T-cell (primary cell): Measurements from ENCODE around the gene EYA4. TPM values are rescaled to one million over a fixed set of nuclear protein-coding genes. Genes with fewer than 3 reads are reported as not detected.

Experiments used
- ATAC-seq, 4 experiments: fragments of 200-7000 bp in 3 of 4; fragments of 150-1000 bp in 1 of 4; cut with Tn5 transposase; replicated peaks in 1 of 4; 1 replicate in 3 of 4; 2 replicates in 1 of 4; pipeline ENCODE4 v1.10.0; 2021; ENCODE audit warnings: moderate library complexity in 3 of 4, mild to moderate bottlenecking in 2 of 4, moderate number of reproducible peaks in 1 of 4
- CTCF ChIA-PET, 2 donors: fragments of 300-600 bp; sonication (Branson Sonifier 250); formaldehyde crosslinking; loops; one replicate each; lab custom pipeline; 2022; ENCODE audit warnings: antibody characterized with exemption in 2 of 2; lab: Charles Lee
- POLR2A ChIA-PET, 2 donors: fragments of 300-600 bp; sonication (Branson Sonifier 250); formaldehyde crosslinking; loops; one replicate each; lab custom pipeline; 2022; ENCODE audit warnings: antibody characterized with exemption in 2 of 2; lab: Charles Lee
- DNase-seq, 35 experiments: peaks; one replicate each; pipeline versions ENCODE4 v3.0.0 to v3.0.0-alpha.2; 2013 to 2023
- H3K27ac ChIP-seq: one replicate; pipeline ENCODE4 v1.5.1; 2013; ENCODE audit warnings: low read length
- H3K27me3 ChIP-seq, 2 experiments: replicated peaks in 1 of 2; 1 replicate in 1 of 2; 2 replicates in 1 of 2; pipeline versions ENCODE4 v1.6.1 to v1.7.0; 2013; ENCODE audit warnings: low read length in 1 of 2, mixed read lengths in 1 of 2; ENCODE audit not compliant: control insufficient read depth in 2 of 2, insufficient read depth in 2 of 2; ENCODE audit errors: extremely low read depth in 1 of 2
- H3K36me3 ChIP-seq, 2 donors: 1 replicate in 1 of 2; 2 replicates in 1 of 2; pipeline versions ENCODE4 v1.6.1 to v1.7.0; 2013; ENCODE audit warnings: low read length in 1 of 2; ENCODE audit not compliant: control insufficient read depth in 2 of 2, insufficient read depth in 1 of 2; ENCODE audit errors: extremely low read depth in 1 of 2
- H3K4me1 ChIP-seq, 2 experiments: 1 replicate in 1 of 2; 2 replicates in 1 of 2; pipeline versions ENCODE4 v1.6.1 to v1.7.0; 2013; ENCODE audit warnings: low read length in 2 of 2, mixed read lengths in 1 of 2; ENCODE audit not compliant: insufficient read depth in 2 of 2, control insufficient read depth in 1 of 2; ENCODE audit errors: extremely low read depth in 1 of 2
- H3K4me3 ChIP-seq, 2 donors: 1 replicate in 1 of 2; 2 replicates in 1 of 2; pipeline versions ENCODE4 v1.5.1 to v1.7.0; 2013; ENCODE audit warnings: mild to moderate bottlenecking in 2 of 2, low read length in 1 of 2, moderate library complexity in 1 of 2; ENCODE audit not compliant: control insufficient read depth in 1 of 2; ENCODE audit errors: extremely low read depth in 1 of 2
- H3K9me3 ChIP-seq: 2 replicates; pipeline ENCODE4 v1.7.0; 2013
- H3K27ac Mint-ChIP-seq, 2 donors: one replicate each; pipeline ENCODE4 v1.8.0; 2020 to 2021; ENCODE audit warnings: mild to moderate bottlenecking in 2 of 2, mixed read lengths in 2 of 2
- H3K27me3 Mint-ChIP-seq, 2 donors: one replicate each; pipeline ENCODE4 v1.8.0; 2021 to 2022; ENCODE audit warnings: mixed read lengths in 2 of 2
- H3K36me3 Mint-ChIP-seq: one replicate; pipeline ENCODE4 v1.8.0; 2021; ENCODE audit warnings: mixed read lengths
- H3K4me1 Mint-ChIP-seq, 3 donors: one replicate each; pipeline ENCODE4 v1.8.0; 2020 to 2022; ENCODE audit warnings: mixed read lengths in 3 of 3, mild to moderate bottlenecking in 1 of 3
- H3K4me3 Mint-ChIP-seq, 3 donors: one replicate each; pipeline ENCODE4 v1.8.0; 2020 to 2022; ENCODE audit warnings: mild to moderate bottlenecking in 3 of 3, mixed read lengths in 3 of 3, moderate library complexity in 3 of 3
- H3K9me3 Mint-ChIP-seq, 3 donors: one replicate each; pipeline ENCODE4 v1.8.0; 2020 to 2022; ENCODE audit warnings: mixed read lengths in 3 of 3
- WGBS: methylation state at CpG from one replicate; pipeline ENCODE4 v1.1.5; 2013; ENCODE audit warnings: missing lambda C conversion rate; ENCODE audit not compliant: insufficient coverage; 5-methylcytosine and 5-hydroxymethylcytosine counted together
- total RNA-seq, 35 experiments: library from RNA in 6 of 35; stranded (reverse) in 6 of 35; fragments of 120-200 nt in 1 of 35; gene quantifications; one replicate each; pipeline versions ENCODE4 v1.2.1 to v1.2.4 and lab custom pipeline; 2013 to 2026

The EYA4 gene
- total RNA-seq, 5 donors from 2014 or later (not counting 1 experiment from before 2014, with no cell fraction given), result 0.22 TPM; not detected in 4

DNA sequence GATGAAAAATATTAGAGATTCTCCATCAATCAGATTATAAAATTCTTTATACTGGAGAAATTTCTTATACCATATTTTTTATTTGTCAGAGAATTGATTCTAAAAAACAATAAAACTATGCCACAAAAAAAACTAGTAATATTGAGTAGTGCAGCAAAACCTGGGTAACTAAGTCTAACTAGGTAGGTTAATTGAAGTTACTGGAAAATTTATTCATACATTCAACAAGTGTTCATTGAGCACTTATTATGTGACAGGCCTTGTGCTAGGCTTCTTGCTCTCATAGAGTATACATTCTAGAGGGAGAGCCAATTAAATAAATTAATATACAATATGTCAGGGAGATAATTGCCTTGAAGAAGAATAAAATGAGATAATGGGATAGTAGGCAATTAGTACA, 189.4 kb downstream of the EYA4 start:
- H3K27me3 ChIP-seq, result peaks cover 0 to 3% of the 10 kb centered on the region in 2 experiments
- no peak for DNase-seq
- no peaks in the 10 kb centered on the region for H3K27me3 Mint-ChIP-seq
- H3K4me3 Mint-ChIP-seq, result no peak overlapping the region
- H3K36me3 Mint-ChIP-seq, result no peaks in the 10 kb centered on the region
- H3K27ac ChIP-seq, result no peak overlapping the region
- no peaks in the 10 kb centered on the region for H3K4me1 Mint-ChIP-seq
- ChIA-PET CTCF (no interaction called here), POLR2A (no interaction called here)
- H3K27ac Mint-ChIP-seq, result no peak overlapping the region
- no peak overlapping the region for H3K4me3 ChIP-seq
- H3K4me1 ChIP-seq, result no peaks in the 10 kb centered on the region
- no peak for ATAC-seq
- no peaks in the 10 kb centered on the region for H3K9me3 ChIP-seq
- H3K36me3 ChIP-seq, result no peaks in the 10 kb centered on the region
- no peaks in the 10 kb centered on the region for H3K9me3 Mint-ChIP-seq

DNA sequence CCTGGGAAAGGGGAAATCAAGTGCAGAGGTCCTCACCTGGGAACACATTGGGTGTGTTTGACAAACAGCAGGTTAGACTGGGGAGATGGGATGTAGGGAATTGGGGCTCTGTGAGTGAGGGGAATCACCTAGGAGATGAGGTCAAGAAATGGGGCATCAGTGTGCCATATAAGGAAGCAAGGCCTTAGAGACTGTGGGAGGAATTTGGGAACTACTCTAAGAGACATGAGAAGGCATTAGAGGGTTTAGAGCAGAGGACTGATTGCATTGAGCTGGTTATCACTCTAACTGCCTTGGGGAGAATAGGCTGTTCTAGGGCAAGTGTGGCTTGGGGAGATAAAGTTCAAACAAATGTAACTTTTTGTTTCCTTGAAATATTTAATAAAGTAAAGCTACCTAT, 189.9 kb downstream of the EYA4 start:
- no peaks in the 10 kb centered on the region for H3K4me1 Mint-ChIP-seq
- H3K27me3 Mint-ChIP-seq, result peaks cover 0 to under 1% of the 10 kb centered on the region in 2 donors
- CTCF ChIA-PET, result no interaction called here

DNA sequence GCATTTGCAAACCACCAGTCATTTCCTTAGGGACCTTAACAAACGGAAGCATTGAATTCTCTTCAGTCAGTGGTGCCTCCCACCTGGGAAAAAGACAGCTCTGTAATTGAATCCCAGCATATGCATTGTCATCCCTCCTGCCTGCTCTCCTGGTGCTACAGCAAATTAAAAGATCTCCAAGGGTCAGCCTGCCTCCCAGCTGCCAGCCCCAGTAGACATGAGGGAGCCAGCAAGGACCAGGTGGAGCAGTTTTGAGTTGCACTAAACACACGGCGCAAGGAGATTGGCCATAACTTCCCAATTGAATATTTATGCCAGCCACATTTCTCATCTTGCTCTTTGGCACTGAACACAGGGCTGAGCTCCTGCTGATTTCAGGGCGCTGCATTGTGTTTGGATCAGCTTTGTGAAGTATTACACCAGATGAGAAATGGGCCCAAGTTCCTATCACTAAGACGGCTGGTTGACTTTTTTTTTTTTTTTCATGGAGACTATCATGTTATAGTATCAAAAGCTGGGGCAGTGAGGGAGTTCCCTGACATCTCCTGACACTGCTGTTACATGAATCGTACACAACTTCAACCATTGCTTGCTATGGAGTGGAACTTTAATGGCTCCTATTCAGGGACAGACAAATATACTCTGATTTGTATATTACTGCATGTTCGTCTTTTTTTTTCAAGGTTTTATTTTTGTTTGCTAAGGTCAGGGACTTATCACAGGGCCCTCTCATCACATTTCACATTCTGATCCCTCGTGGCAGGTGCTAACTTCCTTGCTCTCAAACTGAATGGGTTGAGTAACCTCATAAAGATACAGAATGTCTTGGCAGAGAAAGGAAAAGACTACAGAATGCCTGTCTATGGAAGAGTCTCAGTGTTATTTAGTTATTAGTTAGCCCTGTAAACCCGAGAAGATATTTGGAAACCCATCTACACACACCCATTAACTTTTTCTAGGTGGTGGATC, 191.1 kb downstream of the EYA4 start:
- no peaks in the 10 kb centered on the region for H3K9me3 Mint-ChIP-seq
- 91% methylated on average over 4 of the region's 9 CpGs for WGBS
- no peaks in the 10 kb centered on the region for H3K4me1 Mint-ChIP-seq
- Histone ChIP-seq H3K4me3 (no peak overlapping the region), H3K27ac (no peak overlapping the region), H3K27me3 (peaks cover 0 to 3% of the 10 kb centered on the region in 2 experiments), H3K9me3 (no peaks in the 10 kb centered on the region), H3K36me3 (no peaks in the 10 kb centered on the region), H3K4me1 (no peaks in the 10 kb centered on the region)
- H3K4me3 Mint-ChIP-seq, result no peak overlapping the region
- no peak overlapping the region for H3K27ac Mint-ChIP-seq
- no peak for ATAC-seq
- CTCF ChIA-PET, result interaction anchor here in 1 of 2 donors (0.7 kb wide), 1 partner anchor 12 kb away, joined by 4 read pairs; no protein-coding TSS in a partner anchor
- peaks cover 0 to 4% of the 10 kb centered on the region in 2 donors for H3K27me3 Mint-ChIP-seq
- no peaks in the 10 kb centered on the region for H3K36me3 Mint-ChIP-seq
- POLR2A ChIA-PET, result no interaction called here
- no peak for DNase-seq

More for the DNA sequence above, 189.9 kb downstream of the EYA4 start:
- Histone ChIP-seq H3K27ac (no peak overlapping the region), H3K4me3 (no peak overlapping the region), H3K36me3 (no peaks in the 10 kb centered on the region), H3K4me1 (no peaks in the 10 kb centered on the region), H3K9me3 (no peaks in the 10 kb centered on the region), H3K27me3 (peaks cover 0 to 3% of the 10 kb centered on the region in 2 experiments)
- no peak overlapping the region for H3K4me3 Mint-ChIP-seq
- H3K9me3 Mint-ChIP-seq, result no peaks in the 10 kb centered on the region
- H3K36me3 Mint-ChIP-seq, result no peaks in the 10 kb centered on the region
- POLR2A ChIA-PET, result no interaction called here
- DNase-seq, result no peak
- ATAC-seq, result no peak
- no peak overlapping the region for H3K27ac Mint-ChIP-seq

DNA sequence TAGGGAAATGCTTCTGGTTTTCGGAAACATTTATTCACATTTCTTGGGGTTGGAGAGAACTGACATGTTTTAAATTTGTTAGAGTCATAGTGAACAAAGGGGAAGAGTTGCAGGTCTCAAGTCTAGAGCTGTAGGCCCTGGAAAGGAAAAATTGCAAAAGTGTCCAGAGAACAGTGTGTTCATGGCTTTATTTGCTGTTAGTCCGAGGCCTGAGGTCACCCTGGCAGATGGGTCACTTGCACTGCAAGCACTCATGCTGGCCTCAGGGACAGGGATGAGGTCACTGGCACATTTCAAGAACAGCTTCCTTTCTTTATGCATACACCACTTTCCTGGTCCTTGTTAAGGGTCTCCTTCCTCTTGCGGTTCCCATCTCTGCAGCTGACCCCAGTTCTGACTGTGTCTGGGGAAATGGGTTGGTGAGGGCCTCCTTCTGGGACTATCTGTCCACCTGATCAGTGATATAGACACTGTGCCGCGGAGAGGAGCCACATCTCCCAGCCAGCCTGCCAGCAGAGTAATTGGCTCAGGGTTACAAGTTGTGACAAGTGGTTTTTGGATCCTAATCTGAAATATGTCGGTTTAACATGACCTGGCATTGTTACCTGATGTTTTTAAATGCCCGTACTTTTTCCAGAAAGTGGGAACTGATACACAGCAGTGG, 194.0 kb downstream of the EYA4 start:
- Histone ChIP-seq H3K4me1 (no peaks in the 10 kb centered on the region), H3K9me3 (no peaks in the 10 kb centered on the region), H3K36me3 (no peaks in the 10 kb centered on the region), H3K4me3 (no peak overlapping the region), H3K27me3 (peaks cover 0 to 3% of the 10 kb centered on the region in 2 experiments), H3K27ac (no peak overlapping the region)
- ChIA-PET POLR2A (no interaction called here), CTCF (no interaction called here)
- Mint-ChIP-seq H3K27me3 (peaks cover 0 to 4% of the 10 kb centered on the region in 2 donors), H3K36me3 (no peaks in the 10 kb centered on the region), H3K4me3 (no peak overlapping the region), H3K9me3 (no peaks in the 10 kb centered on the region), H3K4me1 (no peaks in the 10 kb centered on the region), H3K27ac (no peak overlapping the region)
- WGBS, result 52% methylated on average over 5 of the region's 7 CpGs
- no peak for ATAC-seq
- DNase-seq, result no peak

DNA sequence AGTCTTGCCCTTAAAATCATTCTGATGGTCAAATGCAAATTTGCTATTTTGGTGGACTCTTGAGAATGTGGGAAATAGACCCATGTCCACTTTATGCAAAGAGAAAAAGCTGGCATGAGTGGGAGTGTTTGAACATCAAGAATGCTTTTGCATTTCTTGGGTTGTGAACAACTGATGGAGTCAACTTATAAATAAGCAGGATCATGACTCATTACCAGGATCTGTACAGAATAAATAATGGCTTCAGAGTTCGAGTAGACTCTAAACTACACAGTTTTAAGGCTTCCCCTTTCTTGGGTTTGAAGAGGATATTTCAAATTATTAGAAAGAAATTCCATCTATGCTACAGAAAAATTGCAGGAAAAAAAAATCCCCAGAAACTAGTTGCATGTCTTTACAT, 195.5 kb downstream of the EYA4 start:
- Histone ChIP-seq H3K4me3 (no peak overlapping the region), H3K4me1 (no peaks in the 10 kb centered on the region), H3K9me3 (no peaks in the 10 kb centered on the region), H3K27me3 (peaks cover 0 to 3% of the 10 kb centered on the region in 2 experiments), H3K36me3 (no peaks in the 10 kb centered on the region), H3K27ac (no peak overlapping the region)
- POLR2A ChIA-PET, result interaction anchor here in 1 of 2 donors (0.5 kb wide), 1 partner anchor 738 kb away, joined by 3 read pairs; no protein-coding TSS in a partner anchor
- ATAC-seq (no peak), DNase-seq (no peak)
- WGBS, result no CpG with 5 or more reads among the region's 1 CpG
- H3K4me1 Mint-ChIP-seq, result no peaks in the 10 kb centered on the region
- no peak overlapping the region for H3K4me3 Mint-ChIP-seq
- H3K27me3 Mint-ChIP-seq, result peaks cover 0 to 4% of the 10 kb centered on the region in 2 donors
- no peak overlapping the region for H3K27ac Mint-ChIP-seq
- CTCF ChIA-PET, result no interaction called here
- H3K36me3 Mint-ChIP-seq, result no peaks in the 10 kb centered on the region
- no peaks in the 10 kb centered on the region for H3K9me3 Mint-ChIP-seq

DNA sequence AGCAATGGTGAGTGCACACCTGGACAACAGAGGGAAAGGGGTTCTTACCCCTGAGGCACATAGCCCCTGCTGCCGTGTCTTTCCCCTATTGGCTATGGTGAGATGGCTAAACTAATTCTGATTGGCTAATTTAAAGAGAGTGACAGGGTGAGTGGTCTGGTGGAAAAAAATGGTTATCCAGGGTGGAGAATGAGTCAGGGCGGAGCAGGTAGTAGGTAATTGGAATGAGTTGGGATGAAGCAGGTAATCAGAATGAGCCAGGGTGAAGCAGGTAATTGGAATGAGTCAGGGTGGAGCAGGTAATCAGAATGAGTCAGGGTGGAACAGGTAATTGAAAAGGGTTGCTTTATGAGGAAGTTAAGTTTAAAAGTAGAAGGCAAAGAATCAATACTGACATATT, 200.3 kb downstream of the EYA4 start:
- ChIA-PET POLR2A (no interaction called here), CTCF (no interaction called here)
- H3K36me3 ChIP-seq, result no peaks in the 10 kb centered on the region
- no peaks in the 10 kb centered on the region for H3K9me3 ChIP-seq
- H3K27me3 ChIP-seq, result no peaks in the 10 kb centered on the region
- Mint-ChIP-seq H3K4me3 (no peak overlapping the region), H3K27me3 (no peaks in the 10 kb centered on the region), H3K27ac (no peak overlapping the region), H3K4me1 (no peaks in the 10 kb centered on the region), H3K36me3 (no peaks in the 10 kb centered on the region), H3K9me3 (no peaks in the 10 kb centered on the region)
- no peak overlapping the region for H3K27ac ChIP-seq
- ATAC-seq (no peak), DNase-seq (no peak)
- H3K4me1 ChIP-seq, result no peaks in the 10 kb centered on the region
- 85% methylated on average over 2 of the region's 2 CpGs for WGBS
- no peak overlapping the region for H3K4me3 ChIP-seq
